Right lobe of liver (tissue), 4 donors: ENCODE measurements around the gene KCNF1.

Source experiments
- POLR2A ChIP-seq: fragments of 450-650 bp; IDR thresholded peaks from one replicate; pipeline ENCODE4 v1.6.1; 2017; ENCODE audit warnings: antibody characterized with exemption, mild to moderate bottlenecking
- TF ChIP-seq, protein P1 (sequence below), 4 donors: fragments of 200-600 bp in 3 of 4; fragments of 450-650 bp in 1 of 4; IDR thresholded peaks; one replicate each; pipeline versions ENCODE4 v1.5.1 to v1.8.0; 2016 to 2022; ENCODE audit warnings: antibody characterized with exemption in 4 of 4, mild to moderate bottlenecking in 2 of 4
- donor health status: DM: no; HTN: no; CAD: no.
- donor health status: DM: no; HTN: no; CAD: no.
- donor health status: DM: no; HTN: yes; CAD: no.

DNA sequence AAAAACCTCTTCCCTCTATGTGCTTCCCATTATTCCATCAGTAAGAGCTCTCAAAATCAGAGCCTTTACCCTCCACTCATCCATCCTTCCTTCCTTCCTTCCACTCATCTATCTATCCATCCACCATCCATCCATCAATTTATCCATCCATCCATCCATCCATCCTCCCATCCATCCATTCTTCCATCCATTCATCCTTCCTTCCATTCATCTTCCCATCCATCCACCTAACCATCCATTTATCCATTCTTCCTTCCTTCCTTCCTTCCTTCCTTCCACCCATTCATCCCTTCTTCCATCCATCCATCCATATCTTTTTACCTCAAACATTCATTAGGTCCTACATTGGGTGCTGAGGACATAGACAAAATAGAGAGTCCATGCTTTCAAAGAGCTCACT lies 19.4 kb upstream of the KCNF1 start:
- TF ChIP-seq, protein P1, sequence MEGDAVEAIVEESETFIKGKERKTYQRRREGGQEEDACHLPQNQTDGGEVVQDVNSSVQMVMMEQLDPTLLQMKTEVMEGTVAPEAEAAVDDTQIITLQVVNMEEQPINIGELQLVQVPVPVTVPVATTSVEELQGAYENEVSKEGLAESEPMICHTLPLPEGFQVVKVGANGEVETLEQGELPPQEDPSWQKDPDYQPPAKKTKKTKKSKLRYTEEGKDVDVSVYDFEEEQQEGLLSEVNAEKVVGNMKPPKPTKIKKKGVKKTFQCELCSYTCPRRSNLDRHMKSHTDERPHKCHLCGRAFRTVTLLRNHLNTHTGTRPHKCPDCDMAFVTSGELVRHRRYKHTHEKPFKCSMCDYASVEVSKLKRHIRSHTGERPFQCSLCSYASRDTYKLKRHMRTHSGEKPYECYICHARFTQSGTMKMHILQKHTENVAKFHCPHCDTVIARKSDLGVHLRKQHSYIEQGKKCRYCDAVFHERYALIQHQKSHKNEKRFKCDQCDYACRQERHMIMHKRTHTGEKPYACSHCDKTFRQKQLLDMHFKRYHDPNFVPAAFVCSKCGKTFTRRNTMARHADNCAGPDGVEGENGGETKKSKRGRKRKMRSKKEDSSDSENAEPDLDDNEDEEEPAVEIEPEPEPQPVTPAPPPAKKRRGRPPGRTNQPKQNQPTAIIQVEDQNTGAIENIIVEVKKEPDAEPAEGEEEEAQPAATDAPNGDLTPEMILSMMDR (IDR thresholded peaks at IDR 0.05), result no peak
- no peak for TF ChIP-seq POLR2A
